Measurements from ENCODE around the gene MISFA.
"Not testable (repeated sequence)": the region's sequence is repeated elsewhere in the genome, so short reads cannot be mapped to it uniquely, and the experiment has no call there.

MISFA gene

DNA sequence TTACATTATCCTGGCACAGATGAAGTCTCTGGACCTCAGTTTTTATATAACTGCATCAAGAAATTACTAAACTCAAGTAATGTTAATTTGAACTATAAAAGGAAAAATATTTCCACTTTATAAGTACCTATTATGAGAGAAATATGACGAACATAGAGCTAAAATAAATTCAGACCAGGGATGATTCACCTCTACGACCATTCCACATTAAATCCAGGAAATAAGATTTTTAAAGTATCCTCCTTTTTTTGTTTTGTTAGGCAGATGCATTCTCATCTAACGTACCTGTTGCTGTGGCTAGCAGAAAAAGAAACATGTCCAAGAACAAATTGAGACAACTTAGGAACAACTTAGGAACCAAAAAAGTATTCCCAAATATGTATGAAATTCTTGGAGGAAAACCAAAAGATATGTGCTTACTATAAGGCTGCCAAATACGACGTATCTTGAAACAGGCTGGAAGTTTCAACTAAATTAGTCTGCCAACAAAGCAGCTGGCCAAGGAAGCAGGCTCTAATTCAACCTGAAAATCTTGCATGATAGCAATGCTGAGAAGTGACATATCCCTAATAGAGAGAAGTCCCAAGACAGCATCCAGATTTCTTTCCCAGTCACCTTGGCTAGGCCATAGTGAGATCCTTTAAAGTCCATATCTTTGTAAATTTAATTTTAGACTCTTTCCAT lies 18.9 kb downstream of the MISFA start:
- no peak for DNase-seq

DNA sequence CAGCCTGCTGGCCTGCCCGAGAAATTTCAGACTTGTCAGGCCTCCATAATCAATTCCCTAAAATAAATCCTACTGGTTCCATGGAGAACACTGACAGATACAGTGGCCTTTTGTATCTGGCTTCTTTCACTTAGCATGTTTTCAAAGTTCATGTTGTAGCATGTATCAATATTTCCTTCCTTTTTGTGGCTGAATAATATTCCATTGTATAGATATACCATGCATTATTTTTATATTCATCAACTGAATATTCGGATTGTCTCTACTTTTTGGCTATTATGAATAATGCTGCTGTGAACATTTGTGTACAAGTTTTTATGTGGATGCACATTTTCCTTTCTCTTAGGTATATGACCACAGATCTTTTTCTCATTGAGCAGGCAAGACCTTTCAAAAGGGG lies 24.1 kb downstream of the MISFA start:
- DNase-seq, result no peak

DNA sequence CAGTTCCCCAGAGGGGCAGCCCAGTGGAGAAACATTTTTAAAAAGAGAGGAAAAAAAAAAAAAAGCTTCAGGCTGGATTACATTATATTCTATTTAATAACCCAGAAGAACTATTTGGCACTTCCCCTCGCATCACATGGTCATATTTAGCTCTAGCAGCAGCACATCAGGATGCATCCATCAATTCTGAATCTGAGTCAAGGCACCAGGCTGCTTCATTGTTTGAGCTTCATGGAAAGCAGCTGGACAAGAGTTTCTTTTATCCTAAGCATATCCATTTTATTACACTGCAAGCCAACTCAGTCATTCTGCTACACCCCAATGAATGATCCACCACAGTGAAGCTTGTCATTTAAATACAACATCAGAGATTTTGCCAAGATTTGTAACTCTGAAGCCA lies 24.6 kb downstream of the MISFA start:
- no peak for DNase-seq

DNA sequence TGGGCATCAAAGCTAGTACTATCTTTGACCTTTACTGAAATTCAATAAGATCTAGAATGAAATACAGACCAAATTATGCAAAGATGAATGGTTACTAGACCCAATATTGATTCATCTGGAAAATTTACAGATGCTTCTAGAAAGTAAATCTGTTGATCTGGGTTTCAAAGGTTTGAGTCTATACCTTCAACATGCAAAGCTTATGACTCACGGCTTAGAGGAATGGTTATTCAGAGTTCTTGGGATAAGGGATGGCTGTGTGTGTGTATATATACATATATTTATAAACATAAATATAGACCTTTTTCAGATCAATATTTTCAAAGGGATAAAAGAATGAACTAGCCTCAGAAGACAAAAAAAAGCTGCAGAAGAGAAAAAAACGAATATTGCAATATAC lies 33.3 kb downstream of the MISFA start:
- peak; percentile 10 for DNase-seq

DNA sequence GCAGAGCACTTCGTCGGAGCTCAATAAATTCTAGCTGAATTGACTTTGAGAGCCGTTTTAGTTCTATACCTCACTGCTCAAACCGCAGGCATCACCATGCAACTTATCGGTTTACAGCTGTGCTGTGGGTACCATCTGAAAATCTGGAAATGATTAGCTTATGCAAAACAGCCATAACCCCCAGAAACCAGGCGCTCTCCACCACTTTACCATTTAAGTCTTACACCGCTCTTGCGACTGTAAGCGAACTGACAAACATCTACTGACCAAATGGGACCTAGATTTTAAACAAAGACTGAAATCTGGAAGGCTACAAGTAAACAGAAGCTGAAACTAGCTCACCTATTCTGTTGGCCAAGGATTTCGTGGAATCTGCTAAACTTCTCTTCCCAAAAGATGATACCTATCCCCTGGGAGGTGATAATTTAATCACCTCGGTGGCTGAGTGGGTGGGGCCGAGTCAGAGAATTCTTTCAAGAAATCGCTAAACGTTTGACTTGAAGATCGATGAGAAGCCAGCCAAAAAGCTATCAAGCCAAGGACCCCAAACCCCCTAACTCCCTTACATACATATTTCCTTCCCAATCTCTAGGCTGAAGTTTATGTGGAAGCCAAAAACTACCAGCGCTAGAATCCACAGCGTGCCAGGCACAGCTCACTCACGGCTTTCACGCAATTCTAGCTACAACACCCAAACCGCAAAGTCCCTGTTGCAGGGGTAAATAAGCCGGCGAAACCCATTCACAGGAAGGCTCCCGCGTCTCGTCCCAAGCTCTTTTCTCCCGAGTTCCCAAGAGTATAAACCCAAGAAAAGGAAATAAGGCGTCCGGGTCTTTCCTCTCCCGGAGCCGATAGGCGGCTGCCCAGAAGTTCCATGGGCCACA lies 33.9 kb downstream of the MISFA start:
- DNase-seq, result peak; percentile 79

DNA sequence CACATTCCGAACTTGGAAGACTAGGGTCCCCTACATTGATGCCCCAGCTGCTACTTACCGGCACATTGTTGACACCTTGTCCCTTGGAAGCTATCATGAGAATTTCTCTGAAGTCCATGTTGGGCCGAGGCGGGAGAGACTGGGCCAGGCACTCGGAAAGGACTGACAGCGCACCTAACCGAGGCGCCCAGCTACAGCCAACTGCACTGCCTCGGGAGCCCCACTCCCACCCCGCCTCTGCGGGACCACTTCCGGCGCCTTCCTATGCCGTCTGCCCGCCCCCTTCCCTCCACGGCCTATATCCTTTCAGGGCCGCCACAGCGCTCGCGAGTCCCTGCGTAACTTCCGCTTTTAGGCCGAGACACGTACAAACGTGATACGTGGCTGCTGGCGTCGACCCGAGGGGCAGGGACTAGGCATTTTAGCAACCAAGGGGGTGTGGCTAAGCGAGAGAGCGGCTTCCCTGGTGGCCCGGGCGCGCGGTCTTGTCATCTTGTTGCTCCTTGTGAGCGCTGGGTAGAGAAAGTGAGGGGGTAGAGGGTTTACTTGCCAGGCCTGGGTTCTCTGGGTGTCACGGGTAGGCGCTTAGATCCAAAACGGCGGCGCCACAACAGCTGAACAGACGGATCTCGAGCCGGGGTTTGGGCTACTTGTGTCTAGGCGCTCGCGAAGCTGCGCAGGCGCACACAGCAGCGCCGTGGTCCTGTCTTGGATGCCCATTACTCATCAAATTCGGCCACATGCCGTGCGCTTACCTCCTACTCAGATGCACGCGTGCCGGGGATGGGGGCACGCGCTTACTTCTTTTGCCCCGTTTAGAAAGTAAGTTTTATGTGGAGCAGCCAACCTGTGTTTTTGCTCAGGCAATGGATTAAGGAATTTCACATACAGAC lies 34.8 kb downstream of the MISFA start, which contains the start of gene SPTY2D1:
SPTY2D1 (minus strand) TSS at position 203 of the 893 bp plus-strand sequence; CDS start at position 118, 85 bp downstream.
- peak; percentile 99 for DNase-seq

DNA sequence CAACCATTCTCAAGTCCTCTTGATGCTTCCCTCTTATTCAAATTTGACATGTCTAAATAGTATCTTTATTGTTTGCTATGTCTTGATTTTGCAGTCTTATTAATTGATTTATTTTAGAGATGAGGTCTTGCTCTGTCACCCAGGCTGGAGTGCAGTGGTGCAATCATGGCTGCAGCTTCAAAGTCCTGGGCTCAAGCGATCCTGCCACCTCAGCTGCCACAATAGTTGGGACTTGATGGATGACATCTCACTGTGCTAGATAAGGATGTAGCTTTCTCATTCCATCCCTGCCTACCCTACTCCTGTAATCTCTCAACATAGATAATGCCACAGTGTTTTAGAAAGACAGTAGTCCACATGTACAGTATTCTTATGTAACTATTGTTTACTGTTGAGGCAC lies 42.1 kb downstream of the MISFA start:
- no peak for DNase-seq

DNA sequence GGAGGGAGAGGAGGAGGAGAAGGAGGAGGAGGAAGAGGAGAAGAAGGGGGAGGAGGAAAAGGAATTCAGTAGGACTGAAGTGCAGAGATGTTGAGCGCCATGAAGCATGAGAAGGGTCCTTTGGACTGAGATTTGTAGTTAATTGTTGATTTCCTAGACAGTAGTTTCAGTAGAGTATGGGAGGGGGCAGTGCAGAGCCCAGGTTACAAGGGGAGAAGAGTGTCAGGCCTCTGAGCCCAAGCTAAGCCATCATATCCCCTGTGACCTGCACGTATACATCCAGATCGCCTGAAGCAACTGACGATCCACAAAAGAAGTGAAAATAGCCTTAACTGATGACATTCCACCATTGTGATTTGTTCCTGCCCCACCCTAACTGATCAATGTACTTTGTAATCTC lies 43.4 kb downstream of the MISFA start:
- DNase-seq, result not testable (repeated sequence)

DNA sequence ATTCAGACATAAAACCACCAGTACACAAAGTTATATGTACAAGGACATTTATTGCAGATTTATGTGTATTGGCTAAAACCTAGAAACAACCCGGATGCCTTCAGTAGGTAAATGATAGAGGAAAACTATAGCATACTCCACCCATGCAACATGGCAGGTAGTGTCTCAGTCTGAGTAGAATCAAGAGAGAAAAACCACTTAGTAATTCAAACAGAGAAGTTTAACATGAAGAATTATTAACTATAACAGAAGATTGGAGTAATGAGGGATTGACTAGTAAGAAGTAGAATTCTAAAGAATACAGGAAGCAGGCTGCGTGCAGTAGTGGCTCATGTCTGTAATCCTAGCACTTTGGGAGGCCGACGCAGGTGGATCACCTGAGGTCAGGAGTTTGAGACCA lies 50.8 kb downstream of the MISFA start:
- no peak for DNase-seq

DNA sequence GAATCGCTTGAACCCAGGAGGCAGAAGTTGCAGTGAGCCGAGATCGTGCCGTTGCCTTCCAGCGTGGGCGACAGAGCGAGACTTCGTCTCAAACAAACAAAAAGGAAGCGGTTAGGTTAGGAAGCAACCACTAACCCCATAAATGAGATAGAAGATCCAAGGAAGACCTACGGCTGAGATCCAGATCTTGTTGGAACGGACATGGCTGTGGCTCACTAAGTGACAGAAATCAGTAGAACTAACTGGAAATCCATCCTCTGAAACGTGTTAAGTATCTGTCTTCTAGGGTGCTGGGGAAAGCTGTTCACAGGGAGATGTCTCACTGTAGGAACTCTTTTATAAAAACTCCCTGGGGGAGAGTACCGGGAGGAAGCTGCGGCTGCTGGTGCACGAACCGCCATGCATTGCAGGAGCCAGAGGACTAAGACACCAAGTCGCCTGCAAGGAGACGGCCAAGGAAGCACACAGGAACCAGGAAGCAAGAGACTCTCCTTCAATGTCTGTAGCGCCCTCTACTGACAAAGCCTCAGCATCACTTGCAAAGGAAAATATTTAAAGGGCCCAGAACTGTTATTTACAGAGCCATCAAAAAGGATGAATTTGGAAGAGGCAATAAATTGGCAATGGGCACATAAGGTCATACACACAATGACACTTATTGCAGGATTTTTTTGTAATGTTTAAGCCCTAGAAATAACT lies 51.4 kb downstream of the MISFA start:
- peak; percentile 68 for DNase-seq
